Activated CD8-positive, alpha-beta T cell treated with anti-CD3 and anti-CD28 coated beads for 36 hours (primary cell): ENCODE measurements around the gene DHX34. TPM values are rescaled to one million over a fixed set of nuclear protein-coding genes. Genes with fewer than 3 reads are reported as not detected.

ENCODE experiments used
- ATAC-seq: fragments of 200-7000 bp; cut with Tn5 transposase; one replicate; pipeline ENCODE4 v1.10.0; 2021; ENCODE audit warnings: mild to moderate bottlenecking, moderate library complexity
- CTCF ChIA-PET: fragments of 350-600 bp; sonication (Branson Sonifier 250); formaldehyde crosslinking; loops from one replicate; lab custom pipeline; 2021; ENCODE audit warnings: antibody characterized with exemption; lab: Charles Lee
- POLR2A ChIA-PET: fragments of 350-600 bp; sonication (Branson Sonifier 250); formaldehyde crosslinking; loops from one replicate; lab custom pipeline; 2021; ENCODE audit warnings: antibody characterized with exemption; lab: Charles Lee
- DNase-seq: peaks from one replicate; pipeline ENCODE4 v3.0.0-alpha.2; 2020
- H3K27ac Mint-ChIP-seq: one replicate; pipeline ENCODE4 v1.8.0; 2021; ENCODE audit warnings: mild to moderate bottlenecking, mixed read lengths
- H3K27me3 Mint-ChIP-seq: one replicate; pipeline ENCODE4 v1.8.0; 2021; ENCODE audit warnings: mixed read lengths
- H3K36me3 Mint-ChIP-seq: one replicate; pipeline ENCODE4 v1.8.0; 2021; ENCODE audit warnings: low read depth, mixed read lengths
- H3K4me1 Mint-ChIP-seq: one replicate; pipeline ENCODE4 v1.8.0; 2021; ENCODE audit warnings: low read depth, mixed read lengths
- H3K4me3 Mint-ChIP-seq: one replicate; pipeline ENCODE4 v1.8.0; 2021; ENCODE audit warnings: mild to moderate bottlenecking, moderate library complexity, mixed read lengths
- H3K9me3 Mint-ChIP-seq: one replicate; pipeline ENCODE4 v1.8.0; 2021; ENCODE audit warnings: mixed read lengths
- CTCF ChIP-seq: fragments of 200-600 bp; IDR thresholded peaks from one replicate; pipeline ENCODE4 v1.8.0; 2022; ENCODE audit warnings: antibody characterized with exemption, mild to moderate bottlenecking
- intact Hi-C: fragments of 100-400 bp; cut with micrococcal nuclease; formaldehyde crosslinking; loops from one replicate; pipeline ENCODE4 v1.10.0; 2022
- total RNA-seq, 2 experiments: library from RNA; stranded (reverse); gene quantifications; one replicate each; pipeline ENCODE4 v1.2.3, GENCODE V29; 2021

DHX34 gene
- total RNA-seq, 2 experiments from 2014 or later: 14.2 to 14.9 TPM

GRCh38 chr19:47312366-47313006 lies 36.6 kb upstream of the DHX34 start:
- ChIA-PET CTCF (no interaction called here), POLR2A (no interaction called here)
- no peak for TF ChIP-seq CTCF
- H3K27ac Mint-ChIP-seq: no peak overlapping the region
- peaks cover 5% of the 10 kb centered on the region for H3K27me3 Mint-ChIP-seq
- no peaks in the 10 kb centered on the region for H3K9me3 Mint-ChIP-seq
- ATAC-seq: no peak
- intact Hi-C loops: no loop called here
- no peaks in the 10 kb centered on the region for H3K36me3 Mint-ChIP-seq
- no peak for DNase-seq
- H3K4me1 Mint-ChIP-seq: peaks cover 4% of the 10 kb centered on the region
- no peak overlapping the region for H3K4me3 Mint-ChIP-seq

- ChIA-PET CTCF (no interaction called here), POLR2A (no interaction called here)
- peaks cover 5% of the 10 kb centered on the region for H3K27me3 Mint-ChIP-seq
- no peak for TF ChIP-seq CTCF
- peaks cover 4% of the 10 kb centered on the region for H3K4me1 Mint-ChIP-seq
- no peaks in the 10 kb centered on the region for H3K9me3 Mint-ChIP-seq
- intact Hi-C loops: no loop called here
- no peak overlapping the region for H3K27ac Mint-ChIP-seq
- H3K36me3 Mint-ChIP-seq: no peaks in the 10 kb centered on the region
- ATAC-seq (no peak), DNase-seq (no peak)
- H3K4me3 Mint-ChIP-seq: no peak overlapping the region
Measured at GRCh38 chr19:47313754-47314295, 35.3 kb upstream of the DHX34 start.

- DNase-seq: peak; percentile 54
Measured at GRCh38 chr19:47315125-47315821, 33.8 kb upstream of the DHX34 start.

GRCh38 chr19:47316513-47316912 lies 32.6 kb upstream of the DHX34 start:
- Mint-ChIP-seq H3K4me3 (no peak overlapping the region), H3K27ac (no peak overlapping the region), H3K9me3 (no peaks in the 10 kb centered on the region), H3K4me1 (peaks cover 4% of the 10 kb centered on the region), H3K27me3 (peaks cover 8% of the 10 kb centered on the region), H3K36me3 (no peaks in the 10 kb centered on the region)
- DNase-seq: no peak
- POLR2A ChIA-PET: no interaction called here
- intact Hi-C loops: no loop called here
- no peak for TF ChIP-seq CTCF
- CTCF ChIA-PET: interaction anchor here (1.4 to 2.2 kb wide), 2 partner anchors 11 to 20 kb away, joined by 5 to 9 read pairs; no protein-coding TSS in a partner anchor
- no peak for ATAC-seq

More at GRCh38 chr19:47315125-47315821, 33.8 kb upstream of the DHX34 start:
- ChIA-PET POLR2A (no interaction called here), CTCF (interaction anchor here (1.3 kb wide), 1 partner anchor 10 kb away, joined by 7 read pairs; no protein-coding TSS in a partner anchor)
- H3K27ac Mint-ChIP-seq: no peak overlapping the region
- no peaks in the 10 kb centered on the region for H3K36me3 Mint-ChIP-seq
- intact Hi-C loops: no loop called here
- H3K4me1 Mint-ChIP-seq: peaks cover 4% of the 10 kb centered on the region
- ATAC-seq: peak; percentile 87
- H3K27me3 Mint-ChIP-seq: peaks cover 8% of the 10 kb centered on the region
- no peak for TF ChIP-seq CTCF
- H3K9me3 Mint-ChIP-seq: no peaks in the 10 kb centered on the region
- no peak overlapping the region for H3K4me3 Mint-ChIP-seq
